Measurements from ENCODE around the gene RPS23.

- no peak for TF ChIP-seq CTCF (IDR thresholded peaks at IDR 0.05)
- no peak for TF ChIP-seq POLR2A (IDR thresholded peaks at IDR 0.05)
These were observed 18.9 kb downstream of the RPS23 start for GRCh38 chr5:82259172-82259800.
